Liver (tissue), 9 donors: ENCODE data around the gene BCL2L14. TPM values are rescaled to one million over a fixed set of nuclear protein-coding genes. Genes with fewer than 3 reads are reported as not detected.

ENCODE experiments used
- DNase-seq: peaks from one replicate; pipeline ENCODE4 v3.0.0-alpha.2; 2017; ENCODE audit warnings: low spot score
- H3K27ac ChIP-seq, 2 donors: one replicate each; pipeline ENCODE4 v1.7.0; 2013; ENCODE audit warnings: inconsistent platforms in 2 of 2, low read length in 2 of 2, control low read depth in 1 of 2, low read depth in 1 of 2, mild to moderate bottlenecking in 1 of 2
- H3K27me3 ChIP-seq, 4 donors: one replicate each; pipeline versions ENCODE4 v1.6.1 to v1.7.0; 2013; ENCODE audit warnings: low read length in 3 of 4, inconsistent platforms in 1 of 4, mild to moderate bottlenecking in 1 of 4, moderate library complexity in 1 of 4; ENCODE audit not compliant: control insufficient read depth in 4 of 4, insufficient read depth in 4 of 4
- H3K36me3 ChIP-seq, 4 donors: one replicate each; pipeline versions ENCODE4 v1.6.1 to v1.7.0; 2013; ENCODE audit warnings: low read length in 3 of 4, mild to moderate bottlenecking in 3 of 4, low read depth in 1 of 4, moderate library complexity in 1 of 4; ENCODE audit not compliant: control insufficient read depth in 4 of 4, insufficient read depth in 3 of 4
- H3K4me1 ChIP-seq, 4 donors: one replicate each; pipeline versions ENCODE4 v1.6.1 to v1.7.0; 2013; ENCODE audit warnings: low read length in 3 of 4, mild to moderate bottlenecking in 3 of 4, moderate library complexity in 1 of 4; ENCODE audit not compliant: control insufficient read depth in 4 of 4, insufficient read depth in 4 of 4
- H3K4me3 ChIP-seq, 3 donors: one replicate each; pipeline versions ENCODE4 v1.6.1 to v1.7.0; 2013; ENCODE audit warnings: low read length in 3 of 3, control low read depth in 1 of 3, low read depth in 1 of 3, mild to moderate bottlenecking in 1 of 3
- H3K9ac ChIP-seq, 2 donors: one replicate each; pipeline ENCODE4 v1.7.0; 2013; ENCODE audit warnings: low read length in 2 of 2, mild to moderate bottlenecking in 2 of 2, moderate library complexity in 2 of 2, control low read depth in 1 of 2, low read depth in 1 of 2
- H3K9me3 ChIP-seq, 4 donors: one replicate each; pipeline versions ENCODE4 v1.6.1 to v1.7.0; 2013; ENCODE audit warnings: low read length in 3 of 4; ENCODE audit not compliant: control insufficient read depth in 4 of 4
- CTCF ChIP-seq: fragments of 150-350 bp; IDR thresholded peaks from 2 replicates; pipeline ENCODE4 v1.5.1; 2017; ENCODE audit warnings: improper control_type of control experiment, low read depth, low read length; ENCODE audit not compliant: missing input control
- FOXA2 ChIP-seq: IDR thresholded peaks from 2 replicates; pipeline ENCODE4 v1.6.1; 2016; ENCODE audit warnings: antibody characterized with exemption
- GABPA ChIP-seq, 2 donors: IDR thresholded peaks in 1 of 2; conservative IDR thresholded peaks in 1 of 2; 2 replicates each; pipeline ENCODE4 v1.6.1; 2016; ENCODE audit warnings: antibody characterized with exemption in 2 of 2, mild to moderate bottlenecking in 1 of 2, moderate library complexity in 1 of 2
- JUND ChIP-seq, 2 donors: IDR thresholded peaks; 2 replicates each; pipeline ENCODE4 v1.6.1; 2016; ENCODE audit warnings: antibody characterized with exemption in 2 of 2
- MAX ChIP-seq: IDR thresholded peaks from 2 replicates; pipeline ENCODE4 v1.6.1; 2016; ENCODE audit warnings: antibody characterized with exemption
- NR2F2 ChIP-seq: IDR thresholded peaks from 2 replicates; pipeline ENCODE4 v1.6.1; 2016; ENCODE audit warnings: antibody characterized with exemption
- RAD21 ChIP-seq, 2 donors: IDR thresholded peaks; 2 replicates each; pipeline ENCODE4 v1.6.1; 2016; ENCODE audit warnings: antibody characterized with exemption in 2 of 2, mild to moderate bottlenecking in 2 of 2
- REST ChIP-seq: IDR thresholded peaks from 2 replicates; pipeline ENCODE4 v1.6.1; 2016; ENCODE audit warnings: antibody characterized with exemption, mild to moderate bottlenecking
- RXRA ChIP-seq, 2 donors: IDR thresholded peaks; 2 replicates each; pipeline ENCODE4 v1.6.1; 2017 to 2018; ENCODE audit warnings: antibody characterized with exemption in 2 of 2, mild to moderate bottlenecking in 1 of 2
- SP1 ChIP-seq: IDR thresholded peaks from 2 replicates; pipeline ENCODE4 v1.6.1; 2018; ENCODE audit warnings: antibody characterized with exemption, mild to moderate bottlenecking
- WGBS: extraction: QIAGEN DNeasy Blood & Tissue Kit; methylation state at CpG from one replicate; pipeline ENCODE4 v1.1.7; 2013; 5-methylcytosine and 5-hydroxymethylcytosine counted together
- polyA plus RNA-seq, 2 donors: library from polyadenylated mRNA; stranded (reverse) in 1 of 2; unstranded in 1 of 2; fragments of 200-250 nt in 1 of 2; fragments of >200 nt in 1 of 2; fragmentation: Nextera tagmentation in 1 of 2; extraction: Ambion mirVana in 1 of 2; gene quantifications; one replicate each; pipeline versions ENCODE4 v1.2.1 to v1.2.3, GENCODE V29; 2013 to 2015
- total RNA-seq, 2 donors: library from RNA; depleted of rRNA; stranded (reverse); fragments of >200 nt; gene quantifications; one replicate each; pipeline ENCODE4 v1.2.3, GENCODE V29; 2014
- donor health status: healthy.
- donor health status: healthy.
- donor health status: healthy.
- donor health status: healthy.
- donor health status: healthy.

The BCL2L14 gene
- total and polyA plus RNA-seq, 4 donors: 0.15 to 2.5 (median 0.19) TPM

GRCh38 chr12:12069821-12070548 lies 754 bp upstream of the BCL2L14 start:
- H3K27ac ChIP-seq: no peak overlapping the region
- 90% methylated on average over 14 of the region's 14 CpGs for WGBS

More at GRCh38 chr12:12069821-12070548, 754 bp upstream of the BCL2L14 start:
- H3K4me1 ChIP-seq: peaks cover 0 to 19% (median 8%) of the 10 kb centered on the region in 4 donors
- H3K9ac ChIP-seq: no peak overlapping the region
- no peaks in the 10 kb centered on the region for H3K36me3 ChIP-seq
- H3K9me3 ChIP-seq: no peaks in the 10 kb centered on the region
- TF ChIP-seq REST: no peak
- TF ChIP-seq JUND (IDR thresholded peaks at IDR 0.05): no peak
- no peak for TF ChIP-seq MAX
- no peak for TF ChIP-seq NR2F2
- no peak for TF ChIP-seq GABPA (IDR thresholded peaks at IDR 0.05 in 1 of 2, conservative IDR thresholded peaks at IDR 0.05 in 1 of 2)
- no peak for TF ChIP-seq SP1
- no peak for TF ChIP-seq RXRA (IDR thresholded peaks at IDR 0.05)
- TF ChIP-seq RAD21 (IDR thresholded peaks at IDR 0.05): no peak
- TF ChIP-seq FOXA2: no peak
- no peak for TF ChIP-seq CTCF
- no peak overlapping the region for H3K4me3 ChIP-seq
- no peaks in the 10 kb centered on the region for H3K27me3 ChIP-seq
- DNase-seq: no peak
